H1 (cell line): Measurements from ENCODE around the gene SLC7A11.

ENCODE experiments used
- EP300 ChIP-seq, 2 experiments: IDR thresholded peaks; 1 replicate in 1 of 2; 2 replicates in 1 of 2; pipeline ENCODE4 v1.6.1; 2011 to 2012; ENCODE audit warnings: low read depth in 2 of 2, low read length in 2 of 2, mild to moderate bottlenecking in 2 of 2, borderline replicate concordance in 1 of 2, inconsistent platforms in 1 of 2, moderate library complexity in 1 of 2
- MAX ChIP-seq: IDR thresholded peaks from 2 replicates; pipeline ENCODE4 v1.6.1; 2012; ENCODE audit warnings: inconsistent platforms
- POLR2A ChIP-seq, 2 experiments: IDR thresholded peaks; 1 replicate in 1 of 2; 2 replicates in 1 of 2; pipeline ENCODE4 v1.6.1; 2011; ENCODE audit warnings: low read depth in 2 of 2, low read length in 2 of 2, mild to moderate bottlenecking in 2 of 2; ENCODE audit errors: control extremely low read depth in 1 of 2

DNA sequence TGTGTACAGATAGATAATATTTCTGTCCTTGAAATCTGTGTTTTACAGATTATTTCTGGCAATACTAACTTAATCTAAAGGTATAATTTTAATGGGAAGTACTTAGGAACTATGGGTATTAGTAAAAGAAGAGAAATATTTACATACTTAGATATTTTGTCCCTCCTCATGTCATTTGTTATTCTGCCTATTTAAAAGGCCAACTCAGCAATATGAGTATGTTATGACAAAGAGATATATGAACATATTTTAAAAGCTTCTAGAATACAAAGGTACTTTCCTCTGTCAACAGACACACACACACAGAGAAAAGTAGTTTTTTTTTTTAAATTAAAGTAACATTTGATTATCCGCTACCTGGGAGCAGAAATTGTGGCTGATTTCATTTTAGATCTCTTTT, 7.9 kb downstream of the SLC7A11 start:
- no peak for TF ChIP-seq MAX
- TF ChIP-seq EP300 (IDR thresholded peaks at IDR 0.05; ENCODE audit: borderline replicate concordance in 1 of 2, low read depth in 2 of 2, low read length in 2 of 2): no peak
- TF ChIP-seq POLR2A (IDR thresholded peaks at IDR 0.05; ENCODE audit: control extremely low read depth in 1 of 2, low read depth in 2 of 2, low read length in 2 of 2): no peak
